ENCODE results near the gene ITPR1. TPM values are rescaled to one million over a fixed set of nuclear protein-coding genes. Genes with fewer than 3 reads are reported as not detected.

The ITPR1 gene
- total and polyA plus RNA-seq, 2 experiments from 2014 or later = 6.8 to 21.0 TPM

DNA sequence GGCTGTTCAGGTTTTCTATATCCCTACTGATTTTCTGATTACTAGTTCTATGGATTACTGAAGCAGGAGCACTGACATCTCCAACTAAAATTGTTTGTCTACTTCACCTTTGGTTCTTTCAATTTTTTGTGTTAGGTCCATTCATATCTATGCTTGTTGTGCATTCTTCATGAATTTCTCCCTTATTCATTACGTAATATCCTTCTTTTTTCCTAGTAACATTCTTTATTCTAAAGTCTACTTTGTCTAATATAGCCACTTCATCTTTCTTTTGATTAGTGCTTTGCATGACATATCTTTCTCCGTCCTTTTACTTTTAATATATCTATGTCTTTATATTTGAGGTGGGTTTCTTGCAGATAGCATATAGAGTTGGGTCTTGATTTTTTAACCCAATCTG, 369.8 kb downstream of the ITPR1 start:
- Mint-ChIP-seq H3K27me3 (ENCODE audit: insufficient read depth, low read depth, poor library complexity) (peaks cover 5% of the 10 kb centered on the region), H3K4me1 (peaks cover 3% of the 10 kb centered on the region; the same call in 1 of the 3 replicates), H3K36me3 (ENCODE audit: low read depth) (peaks cover 6% of the 10 kb centered on the region; the same call in 1 of the 3 replicates), H3K4me3 (no peak overlapping the region), H3K9me3 (peaks cover 10% of the 10 kb centered on the region), H3K27ac (no peak overlapping the region)
- Histone ChIP-seq H4K20me1 (replicated peaks; ENCODE audit: insufficient read depth) (no peaks in the 10 kb centered on the region), H3F3A (replicated peaks; ENCODE audit: low read depth) (peaks cover 8% of the 10 kb centered on the region; the same call in 1 of the 2 replicates), H3K27me3 (ENCODE audit: insufficient read depth) (peaks cover 15% of the 10 kb centered on the region), H3K4me1 (ENCODE audit: insufficient read depth) (peaks cover 8% of the 10 kb centered on the region; the same call in 1 of the 2 replicates), H3K4me2 (no peak overlapping the region), H3K79me2 (replicated peaks; ENCODE audit: insufficient read depth) (no peaks in the 10 kb centered on the region), H3K27ac (ENCODE audit: low read depth) (no peak overlapping the region), H3K4me3 (no peak overlapping the region), H3K36me3 (ENCODE audit: insufficient read depth) (no peaks in the 10 kb centered on the region), H3K9me2 (ENCODE audit: insufficient read depth) (no peaks in the 10 kb centered on the region), H2AFZ (no peak overlapping the region)
- no peak for TF ChIP-seq EZH2 (IDR thresholded peaks at IDR 0.05; ENCODE audit: low read depth, unreplicated experiment)
- no peak for TF ChIP-seq POLR2AphosphoS5 (IDR thresholded peaks at IDR 0.05; ENCODE audit: low read depth)
- TF ChIP-seq ZNF114 (CRISPR knock-in tag; IDR thresholded peaks at IDR 0.05) = no peak
- TF ChIP-seq, protein P1, sequence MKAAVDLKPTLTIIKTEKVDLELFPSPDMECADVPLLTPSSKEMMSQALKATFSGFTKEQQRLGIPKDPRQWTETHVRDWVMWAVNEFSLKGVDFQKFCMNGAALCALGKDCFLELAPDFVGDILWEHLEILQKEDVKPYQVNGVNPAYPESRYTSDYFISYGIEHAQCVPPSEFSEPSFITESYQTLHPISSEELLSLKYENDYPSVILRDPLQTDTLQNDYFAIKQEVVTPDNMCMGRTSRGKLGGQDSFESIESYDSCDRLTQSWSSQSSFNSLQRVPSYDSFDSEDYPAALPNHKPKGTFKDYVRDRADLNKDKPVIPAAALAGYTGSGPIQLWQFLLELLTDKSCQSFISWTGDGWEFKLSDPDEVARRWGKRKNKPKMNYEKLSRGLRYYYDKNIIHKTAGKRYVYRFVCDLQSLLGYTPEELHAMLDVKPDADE (IDR thresholded peaks at IDR 0.05) = no peak
- no peak for DNase-seq (ENCODE audit: low spot score)
- no peak for ATAC-seq

DNA sequence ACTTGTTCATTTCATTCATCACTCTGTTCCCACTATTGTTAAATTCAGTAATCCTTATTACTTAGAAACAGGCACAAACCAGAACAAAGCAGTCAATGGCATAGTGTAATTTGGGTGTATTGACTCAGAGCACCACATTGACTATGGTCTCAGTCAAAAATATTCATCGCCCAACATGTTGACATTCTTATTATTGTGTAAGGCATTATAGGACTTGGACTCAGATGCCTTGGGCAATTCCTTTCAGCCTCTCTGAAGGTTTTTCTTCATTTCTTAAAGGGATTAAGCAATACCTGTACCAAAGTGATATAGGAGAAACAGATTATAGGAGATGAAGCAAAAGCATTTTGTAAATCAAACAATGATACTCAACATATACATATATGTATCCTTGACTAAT, 371.4 kb downstream of the ITPR1 start:
- Histone ChIP-seq H3K79me2 (replicated peaks; ENCODE audit: insufficient read depth) (no peaks in the 10 kb centered on the region), H3K4me1 (ENCODE audit: insufficient read depth) (peaks cover 8% of the 10 kb centered on the region; the same call in 1 of the 2 replicates), H3K27ac (ENCODE audit: low read depth) (no peak overlapping the region), H3F3A (replicated peaks; ENCODE audit: low read depth) (peaks cover 9% of the 10 kb centered on the region; the same call in 1 of the 2 replicates), H3K9me2 (ENCODE audit: insufficient read depth) (no peaks in the 10 kb centered on the region), H4K20me1 (replicated peaks; ENCODE audit: insufficient read depth) (no peaks in the 10 kb centered on the region), H3K27me3 (ENCODE audit: insufficient read depth) (peaks cover 26% of the 10 kb centered on the region), H3K36me3 (ENCODE audit: insufficient read depth) (no peaks in the 10 kb centered on the region), H3K4me2 (no peak overlapping the region), H3K4me3 (no peak overlapping the region), H2AFZ (no peak overlapping the region)
- ATAC-seq (no peak), DNase-seq (ENCODE audit: low spot score) (no peak)
- H3K9me3 Mint-ChIP-seq = peaks cover 10% of the 10 kb centered on the region
- H3K36me3 Mint-ChIP-seq (ENCODE audit: low read depth) = peaks cover 6% of the 10 kb centered on the region; the same call in 1 of the 3 replicates
- H3K4me1 Mint-ChIP-seq = peaks cover 3% of the 10 kb centered on the region; the same call in 1 of the 3 replicates
- no peak overlapping the region for H3K4me3 Mint-ChIP-seq
- H3K27me3 Mint-ChIP-seq (ENCODE audit: insufficient read depth, low read depth, poor library complexity) = peaks cover 12% of the 10 kb centered on the region
- H3K27ac Mint-ChIP-seq = no peak overlapping the region
- TF ChIP-seq ZNF114 (CRISPR knock-in tag; IDR thresholded peaks at IDR 0.05) (no peak), EZH2 (IDR thresholded peaks at IDR 0.05; ENCODE audit: low read depth, unreplicated experiment) (no peak), POLR2AphosphoS5 (IDR thresholded peaks at IDR 0.05; ENCODE audit: low read depth) (no peak), CREB1 (CRISPR knock-in tag; IDR thresholded peaks at IDR 0.05; ENCODE audit: low read depth) (no peak), NANOG (IDR thresholded peaks at IDR 0.05; ENCODE audit: borderline replicate concordance) (no peak), JUNB (IDR thresholded peaks at IDR 0.05; ENCODE audit: unreplicated experiment) (no peak)
- TF ChIP-seq, protein P2, sequence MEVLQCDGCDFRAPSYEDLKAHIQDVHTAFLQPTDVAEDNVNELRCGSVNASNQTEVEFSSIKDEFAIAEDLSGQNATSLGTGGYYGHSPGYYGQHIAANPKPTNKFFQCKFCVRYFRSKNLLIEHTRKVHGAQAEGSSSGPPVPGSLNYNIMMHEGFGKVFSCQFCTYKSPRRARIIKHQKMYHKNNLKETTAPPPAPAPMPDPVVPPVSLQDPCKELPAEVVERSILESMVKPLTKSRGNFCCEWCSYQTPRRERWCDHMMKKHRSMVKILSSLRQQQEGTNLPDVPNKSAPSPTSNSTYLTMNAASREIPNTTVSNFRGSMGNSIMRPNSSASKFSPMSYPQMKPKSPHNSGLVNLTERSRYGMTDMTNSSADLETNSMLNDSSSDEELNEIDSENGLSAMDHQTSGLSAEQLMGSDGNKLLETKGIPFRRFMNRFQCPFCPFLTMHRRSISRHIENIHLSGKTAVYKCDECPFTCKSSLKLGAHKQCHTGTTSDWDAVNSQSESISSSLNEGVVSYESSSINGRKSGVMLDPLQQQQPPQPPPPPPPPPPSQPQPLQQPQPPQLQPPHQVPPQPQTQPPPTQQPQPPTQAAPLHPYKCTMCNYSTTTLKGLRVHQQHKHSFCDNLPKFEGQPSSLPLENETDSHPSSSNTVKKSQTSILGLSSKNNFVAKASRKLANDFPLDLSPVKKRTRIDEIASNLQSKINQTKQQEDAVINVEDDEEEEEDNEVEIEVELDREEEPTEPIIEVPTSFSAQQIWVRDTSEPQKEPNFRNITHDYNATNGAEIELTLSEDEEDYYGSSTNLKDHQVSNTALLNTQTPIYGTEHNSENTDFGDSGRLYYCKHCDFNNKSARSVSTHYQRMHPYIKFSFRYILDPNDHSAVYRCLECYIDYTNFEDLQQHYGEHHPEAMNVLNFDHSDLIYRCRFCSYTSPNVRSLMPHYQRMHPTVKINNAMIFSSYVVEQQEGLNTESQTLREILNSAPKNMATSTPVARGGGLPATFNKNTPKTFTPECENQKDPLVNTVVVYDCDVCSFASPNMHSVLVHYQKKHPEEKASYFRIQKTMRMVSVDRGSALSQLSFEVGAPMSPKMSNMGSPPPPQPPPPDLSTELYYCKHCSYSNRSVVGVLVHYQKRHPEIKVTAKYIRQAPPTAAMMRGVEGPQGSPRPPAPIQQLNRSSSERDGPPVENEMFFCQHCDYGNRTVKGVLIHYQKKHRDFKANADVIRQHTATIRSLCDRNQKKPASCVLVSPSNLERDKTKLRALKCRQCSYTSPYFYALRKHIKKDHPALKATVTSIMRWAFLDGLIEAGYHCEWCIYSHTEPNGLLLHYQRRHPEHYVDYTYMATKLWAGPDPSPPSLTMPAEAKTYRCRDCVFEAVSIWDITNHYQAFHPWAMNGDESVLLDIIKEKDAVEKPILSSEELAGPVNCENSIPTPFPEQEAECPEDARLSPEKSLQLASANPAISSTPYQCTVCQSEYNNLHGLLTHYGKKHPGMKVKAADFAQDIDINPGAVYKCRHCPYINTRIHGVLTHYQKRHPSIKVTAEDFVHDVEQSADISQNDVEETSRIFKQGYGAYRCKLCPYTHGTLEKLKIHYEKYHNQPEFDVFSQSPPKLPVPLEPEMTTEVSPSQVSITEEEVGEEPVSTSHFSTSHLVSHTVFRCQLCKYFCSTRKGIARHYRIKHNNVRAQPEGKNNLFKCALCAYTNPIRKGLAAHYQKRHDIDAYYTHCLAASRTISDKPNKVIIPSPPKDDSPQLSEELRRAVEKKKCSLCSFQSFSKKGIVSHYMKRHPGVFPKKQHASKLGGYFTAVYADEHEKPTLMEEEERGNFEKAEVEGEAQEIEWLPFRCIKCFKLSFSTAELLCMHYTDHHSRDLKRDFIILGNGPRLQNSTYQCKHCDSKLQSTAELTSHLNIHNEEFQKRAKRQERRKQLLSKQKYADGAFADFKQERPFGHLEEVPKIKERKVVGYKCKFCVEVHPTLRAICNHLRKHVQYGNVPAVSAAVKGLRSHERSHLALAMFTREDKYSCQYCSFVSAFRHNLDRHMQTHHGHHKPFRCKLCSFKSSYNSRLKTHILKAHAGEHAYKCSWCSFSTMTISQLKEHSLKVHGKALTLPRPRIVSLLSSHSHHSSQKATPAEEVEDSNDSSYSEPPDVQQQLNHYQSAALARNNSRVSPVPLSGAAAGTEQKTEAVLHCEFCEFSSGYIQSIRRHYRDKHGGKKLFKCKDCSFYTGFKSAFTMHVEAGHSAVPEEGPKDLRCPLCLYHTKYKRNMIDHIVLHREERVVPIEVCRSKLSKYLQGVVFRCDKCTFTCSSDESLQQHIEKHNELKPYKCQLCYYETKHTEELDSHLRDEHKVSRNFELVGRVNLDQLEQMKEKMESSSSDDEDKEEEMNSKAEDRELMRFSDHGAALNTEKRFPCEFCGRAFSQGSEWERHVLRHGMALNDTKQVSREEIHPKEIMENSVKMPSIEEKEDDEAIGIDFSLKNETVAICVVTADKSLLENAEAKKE (CRISPR knock-in tag; IDR thresholded peaks at IDR 0.05) = no peak
- TF ChIP-seq, protein P3, sequence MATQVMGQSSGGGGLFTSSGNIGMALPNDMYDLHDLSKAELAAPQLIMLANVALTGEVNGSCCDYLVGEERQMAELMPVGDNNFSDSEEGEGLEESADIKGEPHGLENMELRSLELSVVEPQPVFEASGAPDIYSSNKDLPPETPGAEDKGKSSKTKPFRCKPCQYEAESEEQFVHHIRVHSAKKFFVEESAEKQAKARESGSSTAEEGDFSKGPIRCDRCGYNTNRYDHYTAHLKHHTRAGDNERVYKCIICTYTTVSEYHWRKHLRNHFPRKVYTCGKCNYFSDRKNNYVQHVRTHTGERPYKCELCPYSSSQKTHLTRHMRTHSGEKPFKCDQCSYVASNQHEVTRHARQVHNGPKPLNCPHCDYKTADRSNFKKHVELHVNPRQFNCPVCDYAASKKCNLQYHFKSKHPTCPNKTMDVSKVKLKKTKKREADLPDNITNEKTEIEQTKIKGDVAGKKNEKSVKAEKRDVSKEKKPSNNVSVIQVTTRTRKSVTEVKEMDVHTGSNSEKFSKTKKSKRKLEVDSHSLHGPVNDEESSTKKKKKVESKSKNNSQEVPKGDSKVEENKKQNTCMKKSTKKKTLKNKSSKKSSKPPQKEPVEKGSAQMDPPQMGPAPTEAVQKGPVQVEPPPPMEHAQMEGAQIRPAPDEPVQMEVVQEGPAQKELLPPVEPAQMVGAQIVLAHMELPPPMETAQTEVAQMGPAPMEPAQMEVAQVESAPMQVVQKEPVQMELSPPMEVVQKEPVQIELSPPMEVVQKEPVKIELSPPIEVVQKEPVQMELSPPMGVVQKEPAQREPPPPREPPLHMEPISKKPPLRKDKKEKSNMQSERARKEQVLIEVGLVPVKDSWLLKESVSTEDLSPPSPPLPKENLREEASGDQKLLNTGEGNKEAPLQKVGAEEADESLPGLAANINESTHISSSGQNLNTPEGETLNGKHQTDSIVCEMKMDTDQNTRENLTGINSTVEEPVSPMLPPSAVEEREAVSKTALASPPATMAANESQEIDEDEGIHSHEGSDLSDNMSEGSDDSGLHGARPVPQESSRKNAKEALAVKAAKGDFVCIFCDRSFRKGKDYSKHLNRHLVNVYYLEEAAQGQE (IDR thresholded peaks at IDR 0.05; ENCODE audit: unreplicated experiment) = no peak
- TF ChIP-seq, protein P1 (IDR thresholded peaks at IDR 0.05) = no peak

Data from GM23338 (cell line).